Activated CD8-positive, alpha-beta memory T cell treated with anti-CD3 and anti-CD28 coated beads for 48 hours (primary cell): ENCODE data around the gene ENDOD1.
"Not testable (repeated sequence)": the region's sequence is repeated elsewhere in the genome, so short reads cannot be mapped to it uniquely, and the experiment has no call there.

Experiments used
- DNase-seq, 3 experiments: peaks; one replicate each; pipeline ENCODE4 v3.0.0-alpha.2; 2020; ENCODE audit warnings: low read depth in 2 of 3, low spot score in 2 of 3

ENDOD1 gene

DNA sequence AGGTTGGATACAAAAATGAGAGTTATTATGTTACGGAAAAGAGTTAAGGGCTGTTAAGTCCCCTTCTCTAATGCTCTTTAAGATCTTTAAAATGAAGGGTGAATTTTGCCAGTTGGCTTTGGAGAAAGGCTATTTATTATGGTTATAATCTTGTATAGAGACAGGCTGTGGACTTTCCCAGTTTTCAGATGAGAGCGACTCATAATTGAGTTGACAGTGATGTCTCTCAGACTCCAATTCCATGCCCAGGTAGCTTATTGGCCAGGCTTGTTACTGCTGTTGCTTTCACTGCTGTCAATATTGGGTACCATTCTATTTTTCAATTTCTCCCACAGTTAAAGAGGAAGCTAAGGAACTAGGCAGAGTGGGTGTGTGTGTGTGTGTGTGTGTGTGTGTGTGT, 13.1 kb downstream of the ENDOD1 start:
- no peak for DNase-seq

DNA sequence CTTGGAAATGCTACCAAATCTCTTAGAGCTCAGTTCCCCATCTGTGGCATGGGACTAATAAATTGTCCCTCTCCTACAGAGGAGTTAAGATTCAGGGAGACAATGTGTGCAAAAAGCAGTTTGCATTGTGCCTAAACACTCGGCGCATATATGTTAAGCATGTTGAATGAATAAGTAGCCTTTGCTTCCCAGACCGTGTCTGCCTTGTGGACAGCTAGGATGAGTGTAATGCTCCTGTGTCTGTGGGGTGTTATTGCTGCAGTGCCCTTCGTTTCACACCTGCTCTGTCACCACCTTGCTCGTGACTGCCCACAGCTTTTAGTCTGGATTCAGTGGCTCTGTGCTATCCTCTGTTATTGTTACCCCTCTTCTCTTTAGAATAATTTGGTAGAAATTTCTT, 14.1 kb downstream of the ENDOD1 start:
- no peak for DNase-seq

DNA sequence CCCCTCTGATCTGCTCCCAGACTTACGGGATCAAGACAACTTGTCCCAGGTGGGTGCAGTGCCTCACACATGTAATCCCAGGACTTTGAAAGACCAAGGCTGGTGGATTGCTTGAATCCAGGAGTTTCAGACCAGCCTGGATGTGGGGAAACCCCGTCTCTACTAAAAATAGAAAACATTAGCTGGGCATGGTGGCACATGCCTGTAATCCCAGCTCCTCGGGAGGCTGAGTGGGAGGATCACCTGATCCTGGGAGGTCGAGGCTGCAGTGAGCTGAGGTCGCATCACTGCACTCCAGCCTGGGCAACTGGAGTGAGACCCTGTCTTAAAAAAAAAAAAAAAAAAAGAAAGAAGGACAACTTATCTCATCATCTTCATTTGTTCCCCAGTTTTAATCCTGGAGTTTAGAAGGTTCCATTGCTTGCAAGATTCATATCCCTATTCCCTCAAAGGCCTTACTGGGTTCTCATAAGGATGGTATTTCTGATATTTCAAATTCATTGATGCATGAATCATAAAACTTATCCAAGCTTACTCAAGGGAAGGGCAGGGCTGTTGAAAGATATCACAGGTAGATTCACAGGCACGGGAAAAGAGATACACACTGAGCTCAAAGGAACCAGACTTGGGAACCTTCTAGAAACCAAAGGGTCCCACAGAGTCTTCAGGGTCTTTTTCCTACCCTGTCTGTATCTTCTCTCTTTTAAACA, 14.6 kb downstream of the ENDOD1 start:
- DNase-seq, result no peak

DNA sequence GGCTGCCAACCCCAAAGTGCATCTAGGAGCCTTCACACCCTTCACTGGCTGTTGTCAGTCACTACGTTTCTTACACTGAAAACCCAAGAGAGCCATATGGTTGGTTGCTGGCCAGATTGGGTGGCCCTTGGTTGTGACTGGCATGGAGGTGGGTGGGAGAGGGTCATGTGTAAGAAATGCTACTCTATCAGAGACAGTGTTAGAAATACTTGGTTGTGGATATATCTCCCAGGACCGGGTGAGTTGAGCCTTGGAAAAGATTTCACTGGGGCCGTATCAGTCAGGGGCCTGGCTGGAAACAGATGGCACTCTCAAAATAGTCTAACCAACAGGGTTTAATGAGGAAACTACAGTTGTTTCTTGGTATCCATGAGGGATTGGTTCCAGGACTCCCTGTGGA, 15.2 kb downstream of the ENDOD1 start:
- no peak for DNase-seq

DNA sequence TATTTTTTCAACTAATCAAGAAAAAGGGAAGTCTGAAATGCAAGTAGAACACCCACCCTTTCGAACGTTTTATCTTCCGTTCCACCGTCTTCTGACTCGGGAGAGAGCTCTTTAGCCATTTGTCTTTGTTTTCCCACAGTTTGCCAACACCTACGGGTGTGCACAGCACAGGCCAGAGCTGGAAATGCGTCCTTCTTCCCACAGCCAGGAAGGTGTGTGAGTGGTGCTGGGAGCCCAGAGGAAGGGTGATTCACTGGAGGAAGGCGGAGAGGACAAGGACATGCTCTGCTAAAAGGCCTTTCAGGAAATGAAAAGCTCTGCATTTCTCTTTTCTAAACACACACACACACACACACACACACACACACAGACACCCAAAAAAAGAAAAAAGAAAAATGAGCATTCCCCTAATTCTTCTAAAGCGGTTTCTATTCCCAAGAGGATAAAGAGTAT, 18.5 kb downstream of the ENDOD1 start:
- no peak for DNase-seq

DNA sequence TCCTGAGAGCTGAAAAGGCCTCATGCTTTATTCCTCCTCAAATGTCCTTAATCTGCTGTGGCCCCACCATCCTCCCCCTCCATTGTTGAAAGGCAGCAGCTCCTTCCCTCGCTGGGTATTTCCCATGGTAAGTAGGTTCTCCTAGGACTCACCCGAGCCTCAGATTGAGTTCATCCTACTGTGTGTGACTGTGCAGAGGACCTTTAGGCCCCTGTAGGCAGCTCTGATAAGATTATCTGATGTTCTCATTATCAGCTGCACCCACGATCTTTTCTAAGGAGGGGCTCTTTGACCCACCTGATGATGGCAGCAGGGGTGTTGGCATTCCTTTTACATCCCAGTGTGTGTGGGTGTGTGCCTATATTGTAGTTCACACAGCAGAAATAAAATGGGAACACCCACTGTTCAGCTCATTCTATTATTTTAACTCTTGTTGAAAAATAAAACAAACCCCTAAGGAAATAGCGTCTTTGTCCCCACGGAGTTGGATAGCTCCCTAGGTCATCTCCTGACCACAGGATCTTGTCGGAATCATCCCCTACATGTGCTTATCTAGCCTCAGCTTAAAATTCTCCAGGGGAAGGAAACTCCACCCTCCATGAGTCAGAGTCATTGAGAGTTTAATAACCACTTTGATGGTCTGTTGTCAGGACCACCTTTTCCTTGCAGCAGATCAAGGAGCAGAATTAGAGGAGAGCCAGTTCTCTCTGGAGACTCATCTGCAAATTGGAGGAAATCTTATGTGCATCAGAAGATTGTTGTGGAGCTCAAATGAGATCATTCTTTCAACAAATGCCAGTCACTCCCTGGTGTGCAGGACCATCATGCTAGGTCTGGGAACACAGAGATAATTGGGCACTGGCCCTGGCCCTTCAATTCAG, 19.3 kb downstream of the ENDOD1 start:
- no peak for DNase-seq

DNA sequence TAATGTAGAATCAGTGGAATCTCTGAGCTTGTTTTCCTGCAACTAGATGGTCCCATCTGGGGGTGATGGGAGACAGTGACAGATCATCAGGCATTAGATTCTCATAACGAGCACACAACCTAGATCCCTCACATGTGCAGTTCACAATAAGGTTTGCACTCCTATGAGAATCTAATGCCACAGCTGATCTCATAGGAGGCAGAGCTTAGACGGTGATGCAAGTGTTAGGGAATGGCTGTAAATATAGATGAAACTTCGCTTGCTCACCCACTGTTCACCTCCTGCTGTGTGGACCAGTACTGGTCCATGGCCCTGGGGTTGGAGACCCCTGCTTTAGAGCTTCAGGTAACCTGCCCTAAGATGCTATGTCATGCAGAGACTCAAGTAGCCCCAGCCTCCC, 21.8 kb downstream of the ENDOD1 start:
- DNase-seq, result not testable (repeated sequence)

DNA sequence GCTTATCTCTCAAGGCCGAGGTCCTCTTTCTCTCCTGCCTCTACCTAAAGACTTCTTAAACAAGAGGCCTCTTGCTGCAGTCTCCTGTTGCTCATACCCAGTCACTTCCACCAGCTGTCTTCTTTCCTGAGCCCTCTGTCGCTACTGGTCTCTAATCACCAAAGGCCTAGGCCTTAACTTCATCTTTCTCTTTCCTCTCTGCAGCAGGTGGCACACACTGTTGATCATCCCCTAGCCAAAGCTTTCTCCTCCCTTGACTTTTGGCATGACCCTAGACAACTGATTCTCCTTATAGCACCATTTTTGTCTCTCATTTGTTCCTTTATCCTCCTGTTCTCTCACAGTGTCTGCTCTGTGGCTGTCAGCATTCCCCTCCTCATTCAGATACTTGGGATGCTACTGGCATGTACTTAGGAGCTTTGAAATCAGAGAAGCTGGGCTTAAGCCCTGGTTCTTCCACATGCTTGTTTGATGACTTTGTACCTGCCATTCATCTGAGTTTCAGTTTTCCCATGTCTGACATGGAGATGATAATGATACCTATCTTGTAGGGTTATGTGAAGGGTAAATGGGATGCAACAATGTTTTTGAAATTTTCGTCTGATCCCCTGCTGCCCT, 22.4 kb downstream of the ENDOD1 start:
- no peak for DNase-seq

DNA sequence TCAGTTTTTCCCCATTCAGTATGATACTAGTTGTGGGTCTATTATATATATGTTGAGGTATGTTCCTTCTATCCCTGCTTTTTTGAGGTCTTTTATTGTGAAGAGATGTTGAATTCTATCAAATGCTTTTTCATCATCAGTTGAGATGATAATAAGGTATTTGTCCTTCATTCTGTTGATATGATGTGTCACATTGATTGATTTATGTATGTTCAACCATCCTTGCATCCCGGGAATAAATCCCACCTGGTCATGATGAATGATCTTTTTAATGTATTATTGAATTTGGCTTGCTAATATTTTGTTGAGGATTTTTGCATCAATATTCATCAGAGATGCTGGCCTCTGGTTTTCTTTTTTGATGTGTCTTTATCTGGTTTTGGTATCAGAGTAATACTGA, 26.0 kb downstream of the ENDOD1 start:
- DNase-seq, result no peak

DNA sequence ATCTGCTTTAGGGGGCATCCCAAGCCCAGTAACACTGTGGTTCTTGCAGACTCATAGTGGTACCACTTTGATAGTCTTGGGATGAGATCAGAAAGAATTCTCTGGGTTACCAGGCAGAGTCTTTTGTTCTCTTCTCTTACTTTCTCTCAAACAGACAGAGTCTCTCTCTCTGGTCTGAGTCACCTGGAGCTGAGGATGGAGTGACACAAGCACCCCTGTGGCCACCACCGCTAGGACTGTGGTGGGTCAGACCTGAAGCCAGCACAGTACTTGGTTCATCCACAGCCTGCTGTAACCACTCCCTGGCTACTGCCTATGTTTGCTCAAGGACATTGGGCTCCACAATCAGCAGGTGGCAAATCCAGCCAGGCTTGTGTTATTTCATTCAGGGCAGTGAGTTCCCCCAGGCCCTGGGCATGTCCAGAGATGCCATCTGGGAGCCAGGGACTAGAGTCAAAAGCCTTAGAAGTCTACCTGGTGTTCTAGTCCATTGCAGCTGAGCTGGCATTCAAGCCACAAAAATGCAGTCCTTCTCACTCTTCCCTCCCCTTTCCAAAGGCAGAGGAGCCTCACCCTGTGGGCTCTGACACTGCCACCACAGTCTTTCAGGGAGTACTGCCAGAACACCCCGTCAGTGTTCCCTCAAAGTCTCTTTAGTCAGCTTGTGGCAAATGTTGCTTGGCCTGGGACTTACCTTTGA, 29.9 kb downstream of the ENDOD1 start:
- DNase-seq, result no peak

DNA sequence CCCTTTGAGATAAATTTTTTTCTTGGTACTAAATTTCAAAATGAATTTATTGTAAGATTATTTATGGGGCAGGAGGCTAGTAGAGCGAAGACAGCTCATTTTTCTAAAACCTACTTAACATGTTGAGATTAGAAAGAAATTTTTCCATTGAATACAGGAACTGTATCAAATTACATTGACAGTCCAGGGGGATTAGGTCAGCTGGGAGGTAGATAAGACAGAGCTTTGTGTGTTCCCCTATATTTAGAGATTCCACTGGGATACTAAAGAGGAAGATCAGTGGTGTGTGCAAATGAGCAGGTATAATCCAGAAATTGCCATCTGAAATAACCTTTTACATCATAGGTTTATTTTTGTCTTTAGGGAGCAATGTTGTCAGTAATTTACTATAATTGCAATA, 32.1 kb downstream of the ENDOD1 start:
- DNase-seq, result no peak

DNA sequence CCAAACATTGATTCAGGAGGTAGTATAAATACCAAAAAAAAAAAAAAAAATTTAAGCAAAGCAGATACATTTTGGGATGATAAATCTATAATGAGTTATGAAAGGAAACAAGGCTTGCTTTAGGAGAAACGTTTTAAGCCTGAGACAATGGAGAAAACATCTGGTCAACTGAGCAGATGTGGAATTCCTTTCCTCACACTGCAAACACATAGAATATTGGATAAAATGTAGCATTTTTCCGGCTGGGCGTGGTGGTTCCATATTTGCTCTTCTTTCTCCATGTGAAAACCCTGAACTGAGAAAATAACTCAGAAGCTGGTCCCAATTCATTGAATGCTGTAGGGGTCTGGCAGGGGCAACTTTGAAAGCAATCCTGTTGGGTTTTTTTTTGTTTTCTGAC, 33.9 kb downstream of the ENDOD1 start:
- DNase-seq, result no peak

DNA sequence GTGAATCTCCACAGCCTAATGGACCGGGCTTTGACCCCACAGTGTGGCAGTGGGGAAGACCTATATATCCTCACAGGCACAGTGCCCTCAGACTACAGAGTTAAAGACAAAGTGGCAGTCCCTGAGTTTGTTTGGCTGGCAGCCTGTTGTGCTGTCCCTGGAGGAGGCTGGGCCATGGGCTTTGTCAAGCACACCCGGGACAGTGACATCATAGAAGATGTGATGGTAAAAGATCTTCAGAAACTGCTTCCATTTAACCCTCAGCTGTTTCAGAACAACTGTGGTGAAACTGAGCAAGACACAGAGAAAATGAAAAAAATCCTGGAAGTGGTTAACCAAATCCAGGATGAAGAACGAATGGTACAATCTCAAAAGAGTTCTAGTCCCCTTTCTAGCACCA, 39.0 kb downstream of the ENDOD1 start:
- DNase-seq, result no peak

DNA sequence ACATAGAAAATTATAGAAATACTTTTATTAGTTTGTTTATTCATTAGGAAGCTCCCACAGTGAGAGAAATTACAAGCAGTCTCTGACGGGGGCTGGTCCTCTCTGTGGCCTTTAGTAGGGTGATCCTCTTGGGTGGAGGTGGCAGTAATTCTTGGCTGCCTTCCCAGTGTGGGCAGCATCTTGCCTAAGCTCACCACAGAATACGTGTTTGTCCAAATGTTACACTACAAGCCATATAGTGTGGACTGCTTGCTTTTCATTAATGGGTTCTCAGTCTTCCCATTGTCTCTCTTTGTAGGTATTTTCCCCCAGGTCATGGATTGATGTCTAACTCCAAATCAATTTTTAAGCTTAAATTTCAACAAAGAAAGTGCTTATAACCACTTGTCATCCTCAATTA, 43.3 kb downstream of the ENDOD1 start:
- no peak for DNase-seq

DNA sequence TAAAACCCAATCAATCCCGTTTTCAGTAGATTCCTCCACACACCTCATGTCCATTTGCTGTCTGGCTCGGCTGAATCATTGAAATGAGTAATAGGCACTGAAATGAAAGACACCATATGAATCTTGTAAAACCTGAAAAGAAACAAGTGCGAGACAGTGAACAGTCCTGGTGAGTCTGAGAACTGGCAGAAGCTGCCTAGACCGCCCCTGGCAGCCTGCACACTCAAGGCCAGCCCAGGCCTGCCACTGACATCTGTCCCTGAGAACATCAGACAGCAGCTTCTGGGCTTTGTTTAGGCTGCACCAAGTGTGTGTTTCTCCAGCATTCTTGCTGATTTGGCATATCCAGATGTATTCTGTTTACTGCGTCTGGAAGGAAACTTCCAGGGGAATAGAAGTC, 44.8 kb downstream of the ENDOD1 start:
- DNase-seq, result no peak

DNA sequence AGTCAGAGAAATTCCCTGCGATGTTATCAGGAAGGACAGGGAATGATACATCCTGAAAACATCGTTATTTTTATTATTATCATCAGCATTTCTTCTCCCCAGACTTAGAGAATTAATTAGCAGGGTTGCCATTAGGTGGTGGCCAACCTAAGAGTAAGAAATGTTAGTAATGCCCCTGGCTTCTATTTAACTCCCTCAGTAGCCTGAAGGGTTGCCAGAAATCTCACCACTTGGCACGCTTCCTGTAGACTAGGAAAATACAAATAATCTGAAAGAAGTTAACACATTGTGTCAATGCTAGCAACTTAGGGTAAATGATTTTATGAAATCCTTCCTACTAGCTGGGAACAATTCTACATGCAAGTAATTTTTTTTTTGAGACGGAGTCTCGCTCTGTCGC, 45.5 kb downstream of the ENDOD1 start:
- DNase-seq, result no peak

DNA sequence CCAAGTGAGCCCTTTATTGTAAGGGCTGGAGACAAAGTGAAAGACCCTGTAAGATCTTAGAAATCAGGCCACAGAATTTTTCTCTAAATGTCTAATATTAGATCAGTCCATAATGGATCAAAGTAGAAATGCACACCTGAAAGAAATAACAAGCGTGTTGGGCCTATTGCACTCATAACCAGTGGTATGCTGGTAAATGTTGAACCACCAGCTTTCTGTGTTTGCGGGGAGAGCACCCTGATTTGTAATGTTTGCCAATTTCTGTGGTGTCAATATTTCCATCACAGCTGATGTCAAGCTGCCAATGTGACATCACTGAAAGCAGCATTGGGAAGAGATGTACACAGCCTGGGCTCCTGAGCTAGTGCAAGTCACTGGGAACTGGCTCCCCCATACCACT, 46.2 kb downstream of the ENDOD1 start:
- DNase-seq, result no peak

DNA sequence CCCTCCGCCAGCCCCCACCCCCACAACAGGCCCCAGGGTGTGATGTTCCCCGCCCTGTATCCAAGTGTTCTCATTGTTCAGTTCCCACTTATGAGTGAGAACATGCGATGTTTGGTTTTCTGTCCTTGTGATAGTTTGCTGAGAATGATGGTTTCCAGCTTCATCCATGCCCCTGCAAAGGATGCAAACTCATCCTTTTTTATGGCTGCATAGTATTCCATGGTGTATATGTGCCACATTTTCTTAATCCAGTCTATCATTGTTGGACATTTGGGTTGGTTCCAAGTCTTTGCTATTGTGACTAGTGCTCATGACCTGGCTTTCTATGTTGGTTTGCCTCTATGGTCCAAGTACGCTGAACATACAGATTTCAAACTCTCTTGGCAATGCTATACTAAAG, 47.1 kb downstream of the ENDOD1 start:
- not testable (repeated sequence) for DNase-seq

DNA sequence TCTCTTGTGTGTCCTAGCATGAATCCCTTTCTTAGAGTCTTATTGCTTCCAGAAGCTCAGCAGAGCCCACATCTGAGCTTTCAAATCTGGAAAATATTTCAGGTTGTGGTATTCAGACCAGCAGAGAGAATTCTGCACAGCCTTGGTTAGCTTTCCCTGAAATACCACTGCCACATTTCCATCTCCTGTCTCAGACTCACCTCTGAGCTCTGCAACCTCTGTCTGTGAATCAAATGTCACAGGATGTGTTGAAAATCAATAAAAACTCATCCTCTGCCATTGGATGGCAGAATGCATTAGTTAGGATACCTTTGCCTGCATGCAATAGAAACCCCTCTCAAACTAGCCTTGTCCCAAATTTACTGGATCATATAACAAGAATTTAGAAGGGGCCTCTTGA, 47.7 kb downstream of the ENDOD1 start:
- DNase-seq, result no peak

DNA sequence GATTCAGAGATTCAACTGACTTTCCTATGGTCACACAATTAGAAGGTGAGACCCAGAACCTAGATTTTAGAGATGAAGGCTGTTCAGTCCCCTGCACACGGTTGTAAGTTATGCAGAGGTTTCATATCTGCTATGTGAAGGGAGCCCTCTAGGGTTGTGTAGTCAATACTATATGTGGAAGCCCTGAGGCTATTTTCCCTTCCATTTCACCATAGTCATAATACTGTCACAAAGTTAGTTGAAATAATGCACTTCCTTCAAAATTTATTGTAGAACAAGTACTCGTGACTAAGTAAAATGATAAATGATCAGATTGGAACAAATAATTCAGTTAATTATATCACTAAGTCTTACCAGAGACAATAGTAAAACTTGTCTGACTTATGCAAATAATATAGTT, 48.8 kb downstream of the ENDOD1 start:
- DNase-seq, result no peak

DNA sequence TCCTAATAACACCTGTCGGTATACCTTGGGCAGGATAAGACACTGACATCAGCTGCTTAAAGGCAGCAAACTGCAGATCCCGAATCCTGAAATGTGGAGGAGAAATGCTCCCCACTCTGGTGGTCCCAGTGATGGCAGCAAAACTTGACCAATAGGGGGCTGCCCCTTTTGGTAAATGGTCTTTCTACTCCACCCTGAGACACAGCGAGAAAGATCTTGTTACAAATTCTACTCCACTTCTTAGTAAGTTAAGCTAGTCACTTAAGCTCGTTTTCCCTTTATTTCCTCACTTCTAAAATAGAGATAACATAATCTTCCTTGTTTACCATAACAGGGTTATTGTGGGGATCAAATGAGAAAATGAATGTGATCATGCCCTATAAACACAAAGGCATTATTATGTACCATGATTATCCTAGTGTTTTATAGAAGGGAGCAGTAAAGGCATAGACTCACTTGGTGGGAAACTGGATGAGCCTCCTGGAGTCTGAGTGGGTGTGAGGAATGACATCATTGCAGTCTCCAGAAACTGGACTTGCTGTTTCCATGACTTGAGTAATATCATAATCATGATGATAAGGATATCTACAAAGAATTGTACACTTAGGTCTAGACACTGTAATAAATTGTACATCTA, 50.9 kb downstream of the ENDOD1 start:
- no peak for DNase-seq
